Choroid plexus epithelial cell (primary cell): ENCODE measurements around the gene CDK2.
"Not testable (repeated sequence)": the region's sequence is repeated elsewhere in the genome, so short reads cannot be mapped to it uniquely, and the experiment has no call there.

Source experiments
- DNase-seq: peaks from one replicate; pipeline ENCODE4 v3.0.0-alpha.2; 2010; ENCODE audit warnings: low read depth
- H3K4me3 ChIP-seq: 2 replicates; pipeline ENCODE4 v1.5.1; 2011; ENCODE audit warnings: low read depth, mild to moderate bottlenecking, control low read depth, low read length, moderate library complexity
- TF ChIP-seq, protein P1 (sequence below): conservative IDR thresholded peaks from 2 replicates; pipeline ENCODE4 v1.5.1; 2011; ENCODE audit warnings: low read depth, mild to moderate bottlenecking, control low read depth, inconsistent platforms, low read length, moderate library complexity

The CDK2 gene

DNA sequence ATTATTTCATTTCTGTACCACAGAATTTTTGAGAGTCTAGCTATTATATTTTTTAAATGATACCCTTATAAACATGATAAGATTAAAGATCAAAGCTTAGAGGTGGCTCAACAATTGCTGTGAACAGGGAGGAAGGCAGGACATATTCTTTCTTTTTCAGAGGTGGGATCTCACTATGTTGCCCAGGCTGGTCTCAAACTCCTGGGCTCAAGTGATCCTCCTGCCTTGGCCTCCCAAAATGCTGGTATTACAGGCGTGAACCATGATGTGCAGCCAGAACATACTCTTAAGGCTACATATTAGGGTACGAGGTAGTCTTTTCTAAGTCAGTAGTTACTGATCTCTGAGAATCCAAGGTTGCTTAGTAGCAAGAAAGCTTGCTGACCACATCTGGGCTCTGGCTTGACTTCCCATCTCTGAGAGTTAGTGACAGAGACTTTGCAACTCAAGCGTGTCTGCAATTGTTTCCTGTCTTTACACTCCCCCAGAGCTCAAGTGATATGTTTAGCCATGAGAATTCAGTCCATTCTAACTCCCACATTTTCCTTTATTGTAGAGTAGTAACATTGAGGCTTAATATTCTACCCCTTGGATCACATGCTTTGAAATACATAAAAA lies 15.8 kb downstream of the CDK2 start:
- no peak for DNase-seq
- TF ChIP-seq, protein P1, sequence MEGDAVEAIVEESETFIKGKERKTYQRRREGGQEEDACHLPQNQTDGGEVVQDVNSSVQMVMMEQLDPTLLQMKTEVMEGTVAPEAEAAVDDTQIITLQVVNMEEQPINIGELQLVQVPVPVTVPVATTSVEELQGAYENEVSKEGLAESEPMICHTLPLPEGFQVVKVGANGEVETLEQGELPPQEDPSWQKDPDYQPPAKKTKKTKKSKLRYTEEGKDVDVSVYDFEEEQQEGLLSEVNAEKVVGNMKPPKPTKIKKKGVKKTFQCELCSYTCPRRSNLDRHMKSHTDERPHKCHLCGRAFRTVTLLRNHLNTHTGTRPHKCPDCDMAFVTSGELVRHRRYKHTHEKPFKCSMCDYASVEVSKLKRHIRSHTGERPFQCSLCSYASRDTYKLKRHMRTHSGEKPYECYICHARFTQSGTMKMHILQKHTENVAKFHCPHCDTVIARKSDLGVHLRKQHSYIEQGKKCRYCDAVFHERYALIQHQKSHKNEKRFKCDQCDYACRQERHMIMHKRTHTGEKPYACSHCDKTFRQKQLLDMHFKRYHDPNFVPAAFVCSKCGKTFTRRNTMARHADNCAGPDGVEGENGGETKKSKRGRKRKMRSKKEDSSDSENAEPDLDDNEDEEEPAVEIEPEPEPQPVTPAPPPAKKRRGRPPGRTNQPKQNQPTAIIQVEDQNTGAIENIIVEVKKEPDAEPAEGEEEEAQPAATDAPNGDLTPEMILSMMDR, result no peak
- H3K4me3 ChIP-seq, result no peak overlapping the region

DNA sequence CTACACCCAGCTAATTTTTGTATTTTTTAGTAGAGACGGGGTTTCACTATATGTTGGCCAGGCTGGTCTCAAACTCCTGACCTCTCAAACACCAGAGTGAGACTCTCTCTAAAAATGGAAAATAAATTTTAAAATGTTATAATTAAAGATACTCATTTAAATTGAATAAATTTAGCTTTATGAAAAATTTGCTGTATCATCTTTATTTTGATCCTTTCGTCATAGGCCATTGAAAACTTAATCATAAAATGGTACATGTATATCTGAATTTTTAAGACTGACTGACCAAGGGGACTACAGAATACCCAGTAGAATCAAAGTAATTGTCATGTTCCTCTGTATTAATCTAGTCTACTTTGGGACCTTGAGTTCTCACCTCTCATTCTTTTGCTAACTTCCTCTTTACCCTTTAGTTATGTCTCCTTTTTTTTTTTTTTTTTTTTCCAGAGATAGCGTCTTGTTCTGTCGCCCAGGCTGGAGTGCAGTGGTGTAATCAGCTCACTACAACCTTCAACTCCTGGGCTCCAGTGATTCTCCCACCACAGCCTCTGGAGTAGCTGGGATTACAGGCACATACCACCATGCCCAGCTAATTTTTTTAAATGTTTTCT lies 16.7 kb downstream of the CDK2 start:
- H3K4me3 ChIP-seq, result no peak overlapping the region
- no peak for DNase-seq
- TF ChIP-seq, protein P1, result no peak

DNA sequence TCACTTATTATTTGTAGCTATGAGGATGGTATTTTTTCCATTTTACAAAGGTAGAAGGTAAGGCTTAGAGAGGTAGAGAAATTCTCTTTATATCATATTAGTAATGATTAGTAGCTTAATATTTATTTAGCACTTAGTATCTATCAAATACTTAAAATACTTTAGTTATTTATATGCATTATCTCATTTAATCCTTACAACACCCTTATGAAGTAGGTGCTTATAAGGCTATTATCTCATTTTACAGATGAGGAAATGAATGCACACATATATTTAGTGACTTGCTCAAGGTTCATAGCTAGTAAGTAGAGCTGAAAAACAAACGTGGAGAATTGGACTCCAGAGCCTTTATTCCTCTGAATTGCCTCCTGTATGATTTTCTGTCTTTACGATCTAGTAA lies 18.2 kb downstream of the CDK2 start:
- H3K4me3 ChIP-seq, result no peak overlapping the region
- no peak for DNase-seq
- TF ChIP-seq, protein P1, result no peak

DNA sequence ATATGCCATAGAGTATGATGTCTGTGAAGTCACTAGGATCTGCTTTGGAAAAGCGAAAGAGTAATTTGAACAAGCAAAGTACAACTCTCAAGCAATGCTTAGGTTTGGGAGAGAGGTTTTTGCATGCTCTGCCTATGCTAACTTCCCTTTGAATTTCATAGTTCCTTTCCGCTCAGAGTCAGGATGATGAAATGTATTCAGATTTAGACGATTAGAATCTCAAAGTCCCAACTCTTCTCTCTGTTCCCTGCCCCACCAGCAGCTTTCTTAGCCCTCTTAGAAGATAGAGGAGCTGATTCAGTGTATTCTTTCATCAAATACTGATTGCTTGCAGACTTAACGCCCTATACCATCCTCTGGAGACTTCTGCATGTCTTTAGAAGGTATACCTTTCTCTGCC lies 18.7 kb downstream of the CDK2 start:
- no peak for DNase-seq
- no peak overlapping the region for H3K4me3 ChIP-seq
- TF ChIP-seq, protein P1, result no peak

DNA sequence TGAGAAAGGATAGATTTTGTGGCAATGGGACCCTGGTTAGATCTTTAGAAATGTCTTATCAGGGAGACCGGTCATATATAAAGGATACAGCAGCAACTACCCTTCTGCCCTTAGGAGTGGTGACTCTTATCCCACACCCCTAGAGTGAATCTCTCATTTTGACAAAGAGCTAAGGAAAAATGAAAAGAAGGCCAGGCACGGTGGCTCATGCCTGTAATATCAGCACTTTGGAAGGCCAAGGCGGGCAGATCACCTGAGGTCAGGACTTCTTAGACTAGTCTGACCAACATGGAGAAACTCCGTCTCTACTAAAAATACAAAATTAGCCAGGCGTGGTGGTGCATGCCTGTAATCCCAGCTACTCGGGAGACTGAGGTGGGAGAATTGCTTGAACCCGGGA lies 19.3 kb downstream of the CDK2 start:
- H3K4me3 ChIP-seq, DNase-seq: not testable (repeated sequence)

DNA sequence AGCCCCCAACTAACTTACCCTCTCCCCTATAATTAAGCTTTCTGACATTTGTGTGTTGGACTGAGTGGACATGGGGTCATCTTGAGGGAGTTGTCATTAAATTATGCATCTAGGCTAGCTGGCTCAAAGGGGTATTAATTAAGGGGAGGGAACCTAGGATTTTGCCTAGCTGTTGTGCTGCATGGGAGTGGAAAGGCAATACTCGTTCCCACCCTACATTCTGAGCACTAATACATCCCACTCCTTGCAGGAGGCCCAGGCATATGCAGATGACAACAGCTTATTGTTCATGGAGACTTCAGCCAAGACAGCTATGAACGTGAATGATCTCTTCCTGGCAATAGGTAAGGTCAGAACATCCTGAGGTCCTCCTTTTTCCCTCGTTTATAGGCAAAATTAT lies 24.5 kb downstream of the CDK2 start:
- TF ChIP-seq, protein P1, result no peak
- no peak overlapping the region for H3K4me3 ChIP-seq
- no peak for DNase-seq

DNA sequence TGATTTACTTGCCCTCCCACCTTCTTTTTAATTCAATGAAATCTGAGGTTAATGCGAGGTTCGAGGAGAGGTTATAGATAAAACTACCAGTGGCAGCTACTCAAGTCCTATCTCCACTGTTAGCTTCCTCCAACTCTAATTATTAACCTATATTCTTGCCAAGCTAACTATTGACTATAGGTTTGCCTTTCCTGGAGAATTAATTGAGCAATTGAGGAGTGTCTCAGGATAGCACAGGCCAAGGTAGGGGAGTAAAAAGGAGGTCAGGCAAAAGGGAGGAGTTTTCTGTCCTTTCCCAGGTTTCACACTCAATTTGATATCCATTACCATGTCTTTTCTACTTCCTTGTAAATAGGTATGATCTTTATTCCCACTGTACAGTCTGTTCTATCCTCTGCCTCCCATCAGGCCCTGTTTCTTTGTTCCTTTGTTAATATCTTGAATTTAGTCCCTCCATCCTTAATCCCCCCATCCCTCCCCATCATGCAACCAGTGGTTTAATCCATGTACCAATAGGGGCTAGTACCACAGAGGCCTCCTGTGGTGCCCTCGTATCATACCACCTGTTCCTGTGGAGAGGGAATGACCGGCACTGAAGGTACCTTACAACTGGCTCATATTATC lies 26.7 kb downstream of the CDK2 start:
- H3K4me3 ChIP-seq, result no peak overlapping the region
- no peak for DNase-seq
- TF ChIP-seq, protein P1, result no peak
